Type B pancreatic cell (in vitro differentiated cells): Measurements from ENCODE around the gene MAML2. TPM values are rescaled to one million over a fixed set of nuclear protein-coding genes. Genes with fewer than 3 reads are reported as not detected.
A peak's percentile ranks its signal among the peaks of the same experiment; 100 is the strongest.

Experiments
- DNase-seq: peaks from one replicate; pipeline ENCODE4 v3.0.0; 2021; ENCODE audit warnings: mixed read lengths; ENCODE audit not compliant: unreplicated experiment; ENCODE audit errors: extremely low spot score
- H3K27ac Mint-ChIP-seq: 2 replicates; pipeline ENCODE4 v1.8.0; 2021; ENCODE audit warnings: mild to moderate bottlenecking, mixed read lengths
- H3K27me3 Mint-ChIP-seq: 2 replicates; pipeline ENCODE4 v1.8.0; 2021; ENCODE audit warnings: mixed read lengths
- H3K36me3 Mint-ChIP-seq: 2 replicates; pipeline ENCODE4 v1.8.0; 2021; ENCODE audit warnings: mixed read lengths
- H3K4me1 Mint-ChIP-seq: one replicate; pipeline ENCODE4 v1.8.0; 2021; ENCODE audit warnings: mixed read lengths; ENCODE audit not compliant: unreplicated experiment
- H3K4me3 Mint-ChIP-seq: 2 replicates; pipeline ENCODE4 v1.8.0; 2021; ENCODE audit warnings: mild to moderate bottlenecking, mixed read lengths
- H3K9me3 Mint-ChIP-seq: 2 replicates; pipeline ENCODE4 v1.8.0; 2021; ENCODE audit warnings: mixed read lengths
- CTCF ChIP-seq: fragments of 200-600 bp; sonication (generic); conservative IDR thresholded peaks from 2 replicates; pipeline ENCODE4 v1.5.0; 2021; ENCODE audit warnings: antibody characterized with exemption, mild to moderate bottlenecking
- total RNA-seq: library from RNA; stranded (reverse); gene quantifications from 2 replicates; pipeline ENCODE4 v1.2.1, GENCODE V29; 2021; ENCODE audit warnings: low replicate concordance

MAML2 gene
- total RNA-seq, 1 donor from 2014 or later, result 20.8 TPM

GRCh38 chr11:96033095-96033494, 309.9 kb downstream of the MAML2 start:
- H3K36me3 Mint-ChIP-seq, result peaks cover 16% of the 10 kb centered on the region
- H3K4me3 Mint-ChIP-seq, result peak overlapping the region; percentile 26
- H3K9me3 Mint-ChIP-seq, result peaks cover 5% of the 10 kb centered on the region
- TF ChIP-seq CTCF, result no peak
- peaks cover 31% of the 10 kb centered on the region for H3K4me1 Mint-ChIP-seq
- no peaks in the 10 kb centered on the region for H3K27me3 Mint-ChIP-seq
- peak overlapping the region; percentile 5 for H3K27ac Mint-ChIP-seq
- no peak for DNase-seq

- H3K4me3 Mint-ChIP-seq, result no peak overlapping the region
- H3K36me3 Mint-ChIP-seq, result peaks cover 12% of the 10 kb centered on the region
- H3K4me1 Mint-ChIP-seq, result peaks cover 13% of the 10 kb centered on the region
- no peak for DNase-seq
- H3K27ac Mint-ChIP-seq, result no peak overlapping the region
- TF ChIP-seq CTCF, result no peak
- no peaks in the 10 kb centered on the region for H3K27me3 Mint-ChIP-seq
- H3K9me3 Mint-ChIP-seq, result peaks cover 5% of the 10 kb centered on the region
These were observed 314.2 kb downstream of the MAML2 start for GRCh38 chr11:96028746-96029145.

- Mint-ChIP-seq H3K36me3 (peaks cover 4% of the 10 kb centered on the region), H3K27me3 (no peaks in the 10 kb centered on the region), H3K9me3 (no peaks in the 10 kb centered on the region), H3K4me1 (peaks cover 17% of the 10 kb centered on the region), H3K27ac (no peak overlapping the region), H3K4me3 (no peak overlapping the region)
- DNase-seq, result no peak
- TF ChIP-seq CTCF, result no peak
These were observed 316.0 kb downstream of the MAML2 start for GRCh38 chr11:96027021-96027420.

GRCh38 chr11:96026310-96026709, 316.7 kb downstream of the MAML2 start:
- Mint-ChIP-seq H3K9me3 (no peaks in the 10 kb centered on the region), H3K4me1 (peaks cover 17% of the 10 kb centered on the region), H3K4me3 (no peak overlapping the region), H3K27ac (no peak overlapping the region), H3K36me3 (peaks cover 4% of the 10 kb centered on the region), H3K27me3 (no peaks in the 10 kb centered on the region)
- no peak for TF ChIP-seq CTCF
- DNase-seq, result no peak

- H3K36me3 Mint-ChIP-seq, result peaks cover 4% of the 10 kb centered on the region
- no peak for DNase-seq
- peaks cover 17% of the 10 kb centered on the region for H3K4me1 Mint-ChIP-seq
- no peaks in the 10 kb centered on the region for H3K9me3 Mint-ChIP-seq
- no peak overlapping the region for H3K27ac Mint-ChIP-seq
- no peak overlapping the region for H3K4me3 Mint-ChIP-seq
- TF ChIP-seq CTCF, result no peak
- H3K27me3 Mint-ChIP-seq, result no peaks in the 10 kb centered on the region
These were observed 318.3 kb downstream of the MAML2 start for GRCh38 chr11:96024666-96025065.

GRCh38 chr11:96023275-96023674, 319.7 kb downstream of the MAML2 start:
- peaks cover 4% of the 10 kb centered on the region for H3K36me3 Mint-ChIP-seq
- no peak for TF ChIP-seq CTCF
- H3K9me3 Mint-ChIP-seq, result no peaks in the 10 kb centered on the region
- no peak overlapping the region for H3K4me3 Mint-ChIP-seq
- no peak for DNase-seq
- H3K4me1 Mint-ChIP-seq, result peaks cover 9% of the 10 kb centered on the region
- H3K27ac Mint-ChIP-seq, result no peak overlapping the region
- no peaks in the 10 kb centered on the region for H3K27me3 Mint-ChIP-seq
